K562 (cell line): Measurements from ENCODE around the gene BCKDHB. TPM values are rescaled to one million over a fixed set of nuclear protein-coding genes. Genes with fewer than 3 reads are reported as not detected.
A peak's percentile ranks its signal among the peaks of the same experiment; 100 is the strongest.

ENCODE experiments used
- ATAC-seq: fragments of 200-7000 bp; cut with Tn5 transposase; 3 replicates; pipeline ENCODE4 v1.9.1; 2020; ENCODE audit warnings: moderate library complexity
- BruUV-seq: library from RNA; stranded (reverse); fragments of 400-500 nt; replicated peaks from 2 replicates; lab custom pipeline; 2021; lab: Mats Ljungman, UMichigan
- CTCF ChIA-PET: fragments of 300-600 bp; formaldehyde crosslinking; extraction: SDS; loops from one replicate; lab custom pipeline; 2021; ENCODE audit warnings: low intra/inter-chr PET ratio; lab: Yijun Ruan, JAX
- POLR2A ChIA-PET: fragments of 300-600, 350-650 bp; sonication (Branson Sonifier 250); formaldehyde crosslinking; extraction: SDS; loops from one replicate; lab custom pipeline; 2021; ENCODE audit warnings: antibody characterized with exemption, inconsistent platforms; lab: Yijun Ruan, JAX
- DNase-seq, 4 experiments: peaks; one replicate each; pipeline versions ENCODE4 v3.0.0 to v3.0.0-alpha.2; 2011 to 2018; ENCODE audit warnings: low spot score in 3 of 4, mixed read lengths in 3 of 4; ENCODE audit errors: extremely low read depth in 1 of 4
- FAIRE-seq: peaks from 2 replicates; lab custom pipeline; 2011; peaks lifted over from hg19 to GRCh38; lab: Jason Lieb, UNC
- H2AFZ ChIP-seq: 2 replicates; pipeline ENCODE4 v1.6.0; 2011; ENCODE audit warnings: low read depth, low read length, control low read depth, inconsistent platforms
- H3K27ac ChIP-seq: fragments of 200-600 bp; 3 replicates; pipeline ENCODE4 v1.8.0; 2011; ENCODE audit warnings: low read depth, mild to moderate bottlenecking, control low read depth, inconsistent platforms, low read length, moderate library complexity, mixed read lengths; ENCODE audit errors: extremely low read depth
- H3K27me3 ChIP-seq, 2 experiments: fragments of 300-600 bp in 1 of 2; 2 replicates in 1 of 2; 3 replicates in 1 of 2; pipeline versions ENCODE4 v1.6.0 to v1.8.0; 2011; ENCODE audit warnings: inconsistent platforms in 2 of 2, low read length in 2 of 2, mild to moderate bottlenecking in 1 of 2, mixed read lengths in 1 of 2, moderate library complexity in 1 of 2; ENCODE audit not compliant: control insufficient read depth in 2 of 2, insufficient read depth in 2 of 2
- H3K36me3 ChIP-seq: fragments of 300-600 bp; 3 replicates; pipeline ENCODE4 v1.8.0; 2011; ENCODE audit warnings: mild to moderate bottlenecking, low read length, inconsistent platforms; ENCODE audit not compliant: control insufficient read depth, insufficient read depth
- H3K4me1 ChIP-seq, 2 experiments: fragments of 200-600 bp in 1 of 2; replicated peaks in 1 of 2; 2 replicates in 1 of 2; 3 replicates in 1 of 2; pipeline versions ENCODE4 v1.5.1 to v1.8.0; 2011; ENCODE audit warnings: inconsistent platforms in 2 of 2, low read length in 2 of 2, mild to moderate bottlenecking in 1 of 2, mixed read lengths in 1 of 2, moderate library complexity in 1 of 2; ENCODE audit not compliant: control insufficient read depth in 2 of 2, insufficient read depth in 2 of 2
- H3K4me2 ChIP-seq: 2 replicates; pipeline ENCODE4 v1.6.1; 2011; ENCODE audit warnings: low read length, control low read depth, inconsistent platforms, mixed read lengths; ENCODE audit not compliant: insufficient read depth
- H3K4me3 ChIP-seq: fragments of 200-600 bp; sonication (generic), shearing (Covaris generic); 2 replicates; pipeline ENCODE4 v1.5.1; 2016; ENCODE audit warnings: control low read depth, inconsistent platforms
- H3K79me2 ChIP-seq: fragments of 200-600 bp; 3 replicates; pipeline ENCODE4 v1.8.0; 2011; ENCODE audit warnings: low read length, inconsistent platforms; ENCODE audit not compliant: control insufficient read depth, insufficient read depth
- H3K9ac ChIP-seq, 2 experiments: 2 replicates each; pipeline versions ENCODE4 v1.6.0 to v1.6.1; 2011; ENCODE audit warnings: low read depth in 2 of 2, low read length in 2 of 2, control low read depth in 1 of 2, inconsistent platforms in 1 of 2, mild to moderate bottlenecking in 1 of 2, mixed read lengths in 1 of 2; ENCODE audit not compliant: insufficient read depth in 1 of 2
- H3K9me1 ChIP-seq: one replicate; pipeline ENCODE4 v1.6.0; 2011; ENCODE audit warnings: inconsistent platforms, mild to moderate bottlenecking, low read length, moderate library complexity; ENCODE audit not compliant: control insufficient read depth, insufficient read depth
- H3K9me3 ChIP-seq: replicated peaks from 2 replicates; pipeline ENCODE4 v1.5.1; 2011; ENCODE audit warnings: low read depth, low read length, inconsistent platforms; ENCODE audit not compliant: control insufficient read depth, insufficient read depth
- H4K20me1 ChIP-seq: replicated peaks from 2 replicates; pipeline ENCODE4 v1.6.1; 2011; ENCODE audit warnings: low read length, inconsistent platforms, mixed read lengths; ENCODE audit not compliant: control insufficient read depth, insufficient read depth
- ARID1B ChIP-seq: fragments of 450-650 bp; IDR thresholded peaks from 2 replicates; pipeline ENCODE4 v1.6.1; 2016; ENCODE audit warnings: antibody characterized with exemption, mild to moderate bottlenecking, inconsistent platforms
- BRD9 ChIP-seq: fragments of 450-650 bp; IDR thresholded peaks from 2 replicates; pipeline ENCODE4 v1.6.1; 2018; ENCODE audit warnings: low read depth; ENCODE audit not compliant: partially characterized antibody
- CBFB ChIP-seq: sonication (generic); formaldehyde crosslinking; IDR thresholded peaks from 2 replicates; pipeline ENCODE4 v1.4.0; 2020; ENCODE audit warnings: mild to moderate bottlenecking, missing genetic modification reagents
- CGGBP1 ChIP-seq: fragments of 250-450 bp; sonication (Bioruptor Pico); IDR thresholded peaks from 2 replicates; pipeline ENCODE4 v1.9.0; 2021; ENCODE audit warnings: mild to moderate bottlenecking
- CTBP1 ChIP-seq: fragments of 450-650 bp; IDR thresholded peaks from 2 replicates; pipeline ENCODE4 v1.6.1; 2016; ENCODE audit warnings: borderline replicate concordance
- ERF ChIP-seq: fragments of 450-650 bp; formaldehyde crosslinking; IDR thresholded peaks from 2 replicates; pipeline ENCODE4 v1.4.0; 2020; ENCODE audit warnings: mild to moderate bottlenecking, mixed read lengths
- IFI16 ChIP-seq: fragments of 250-450 bp; sonication (Bioruptor Pico); IDR thresholded peaks from 2 replicates; pipeline ENCODE4 v2.1.2; 2022; ENCODE audit warnings: mild to moderate bottlenecking, inconsistent platforms
- KLF6 ChIP-seq: fragments of 250-450 bp; sonication (Bioruptor Pico); IDR thresholded peaks from 2 replicates; pipeline ENCODE4 v1.4.0; 2020; ENCODE audit warnings: mild to moderate bottlenecking, moderate library complexity, borderline replicate concordance
- LARP7 ChIP-seq: fragments of 450-650 bp; IDR thresholded peaks from 2 replicates; pipeline ENCODE4 v1.6.1; 2016
- MAFG ChIP-seq: fragments of 450-650 bp; conservative IDR thresholded peaks from 2 replicates; pipeline ENCODE4 v1.6.1; 2016; ENCODE audit warnings: missing genetic modification characterization, missing compliant biosample characterization
- MAZ ChIP-seq, 2 experiments: fragments of 450-650 bp in 1 of 2; sonication (generic) in 1 of 2; formaldehyde crosslinking; IDR thresholded peaks in 1 of 2; conservative IDR thresholded peaks in 1 of 2; 2 replicates each; pipeline versions ENCODE4 v1.4.0 to v1.5.0; 2020; ENCODE audit warnings: mild to moderate bottlenecking in 1 of 2, missing genetic modification reagents in 1 of 2
- NCOA2 ChIP-seq, 2 experiments: fragments of 450-650 bp; IDR thresholded peaks; 2 replicates each; pipeline ENCODE4 v1.6.1; 2018; ENCODE audit warnings: mild to moderate bottlenecking in 2 of 2, moderate library complexity in 1 of 2; ENCODE audit not compliant: partially characterized antibody in 2 of 2
- NCOA4 ChIP-seq: fragments of 450-650 bp; IDR thresholded peaks from 2 replicates; pipeline ENCODE4 v1.6.1; 2018; ENCODE audit warnings: mild to moderate bottlenecking; ENCODE audit not compliant: partially characterized antibody
- NFRKB ChIP-seq: fragments of 450-650 bp; IDR thresholded peaks from 2 replicates; pipeline ENCODE4 v1.6.1; 2016; ENCODE audit warnings: low read depth
- PHTF2 ChIP-seq: fragments of 250-450 bp; sonication (Bioruptor Pico); IDR thresholded peaks from 2 replicates; pipeline ENCODE4 v1.5.0; 2021; ENCODE audit warnings: mild to moderate bottlenecking
- SUPT5H ChIP-seq: fragments of 450-650 bp; IDR thresholded peaks from 2 replicates; pipeline ENCODE4 v1.6.1; 2016
- ZBTB7A ChIP-seq: IDR thresholded peaks from 2 replicates; pipeline ENCODE4 v1.6.1; 2011; ENCODE audit warnings: low read depth, mild to moderate bottlenecking, low read length, moderate library complexity, borderline replicate concordance; ENCODE audit not compliant: control insufficient read depth
- ZFP30 ChIP-seq: fragments of 250-450 bp; sonication (Bioruptor Pico); IDR thresholded peaks from 2 replicates; pipeline ENCODE4 v1.8.0; 2022; ENCODE audit warnings: moderate library complexity, mild to moderate bottlenecking, inconsistent platforms, borderline replicate concordance
- WGBS: fragments of 100-300 bp; shearing (Covaris generic); methylation state at CpG from one replicate; pipeline ENCODE4 v1.1.6; 2016; ENCODE audit warnings: low coverage, mixed read lengths; ENCODE audit not compliant: insufficient coverage; ENCODE audit errors: missing lambda C conversion rate; 5-methylcytosine and 5-hydroxymethylcytosine counted together
- in situ Hi-C: fragments of 300-500 bp; cut with MboI; formaldehyde crosslinking; loops from 4 replicates; pipeline ENCODE4 v1.15.0; 2018; ENCODE audit warnings: inconsistent platforms, mixed read lengths
- intact Hi-C: fragments of 100-400 bp; cut with micrococcal nuclease; formaldehyde crosslinking; loops from 2 replicates; pipeline ENCODE4 v1.14.2; 2022
- polyA plus RNA-seq, 8 experiments: library from polyadenylated mRNA; depleted of rRNA in 4 of 8; stranded (reverse) in 5 of 8; unstranded in 3 of 8; fragments of >200 nt; fragmentation: Nextera tagmentation in 2 of 8; fragmentation: Illumina TruSeq in 1 of 8; extraction: Ambion mirVana in 2 of 8; extraction: Trizol in 1 of 8; gene quantifications; 2 replicates each; pipeline versions ENCODE4 v1.2.1 to v1.2.3, GENCODE V29; 2011 to 2014; ENCODE audit warnings: inconsistent platforms in 1 of 8, missing spikeins in 1 of 8
- total RNA-seq, 7 experiments: library from RNA; depleted of rRNA in 6 of 7; stranded (reverse); fragments of >200 nt in 6 of 7; fragmentation: Illumina TruSeq in 2 of 7; extraction: Trizol in 2 of 7; gene quantifications; 2 replicates each; pipeline versions ENCODE4 v1.2.1 to v1.2.3, GENCODE V29; 2011 to 2021; ENCODE audit warnings: low replicate concordance in 1 of 7

BCKDHB gene
- total and polyA plus RNA-seq, 9 of the 15 experiments (the other 6 are each of a cell fraction or from before 2014, with no cell fraction given), result 4.1 to 23.7 (median 7.5) TPM

DNA sequence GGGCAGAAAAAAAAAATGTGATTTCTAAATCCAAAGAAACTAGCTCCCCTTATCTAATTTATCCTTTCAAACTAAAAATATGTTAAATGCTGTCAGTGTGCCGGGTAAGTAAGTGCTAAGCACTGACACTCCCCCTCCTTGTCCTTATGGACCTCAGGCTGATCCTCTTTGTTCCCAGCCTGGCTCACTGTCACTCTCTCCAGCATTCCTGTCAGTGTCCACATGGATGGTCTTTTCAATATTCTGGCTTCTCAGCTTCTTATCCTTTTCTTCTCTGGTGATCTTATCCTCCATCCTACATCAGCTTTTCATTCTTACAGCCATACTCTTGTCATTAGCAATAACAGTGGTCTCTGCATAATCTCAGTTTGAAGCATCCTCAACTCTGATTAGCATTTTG is 55.0 kb downstream of the BCKDHB start:
- DNase-seq (no peak), ATAC-seq (no peak)
- intact Hi-C loops (no loop called here), in situ Hi-C loops (no loop called here)
- BruUV-seq, result no TSS peak
- Histone ChIP-seq H3K27ac (no peak overlapping the region), H2AFZ (no peak overlapping the region), H3K4me3 (no peak overlapping the region), H3K79me2 (no peaks in the 10 kb centered on the region), H3K9me3 (no peaks in the 10 kb centered on the region), H3K36me3 (no peaks in the 10 kb centered on the region), H3K9ac (no peak overlapping the region), H3K4me2 (no peak overlapping the region)
- CTCF ChIA-PET, result no interaction called here
- no peak for TF ChIP-seq NFRKB
- no peak for TF ChIP-seq ZBTB7A
- no peak for TF ChIP-seq MAFG
- TF ChIP-seq, all 486 proteins: peak for 0
- Histone ChIP-seq H3K4me1 (no peaks in the 10 kb centered on the region), H3K9me1 (no peaks in the 10 kb centered on the region), H3K27me3 (no peaks in the 10 kb centered on the region), H4K20me1 (no peaks in the 10 kb centered on the region)
- no peak for FAIRE-seq
- POLR2A ChIA-PET, result interaction anchor here (0.7 to 1.2 kb wide), 3 partner anchors 10 to 53 kb away, joined by 3 to 4 read pairs (median 3); no protein-coding TSS in a partner anchor
- WGBS, result 22% methylated on average over 1 of the region's 1 CpG

DNA sequence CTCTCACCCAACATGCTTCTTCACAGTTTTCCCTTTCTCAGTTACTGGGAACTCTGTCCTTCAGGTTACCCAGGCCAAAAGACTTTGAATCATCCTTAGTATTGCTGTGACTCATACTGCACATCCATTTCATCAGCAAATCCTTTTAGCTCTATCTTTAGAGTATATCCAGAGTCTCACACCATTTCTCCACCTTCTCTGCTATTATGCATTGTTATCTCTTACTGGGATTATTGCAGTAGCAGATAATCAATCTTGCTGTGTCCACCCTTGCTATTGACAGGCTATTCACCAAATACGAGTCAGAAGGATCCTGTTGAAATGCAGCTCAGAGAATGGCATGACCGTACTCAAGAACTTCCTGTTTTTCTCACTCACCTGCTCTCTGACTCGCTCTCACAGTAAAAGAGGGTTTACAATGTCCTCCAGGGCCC is 57.3 kb downstream of the BCKDHB start:
- ChIA-PET POLR2A (no interaction called here), CTCF (interaction anchor here (0.6 kb wide), 1 partner anchor 277 kb away, joined by 3 read pairs; no protein-coding TSS in a partner anchor)
- H3K27ac ChIP-seq, result no peak overlapping the region
- DNase-seq, result peak in 1 of 4 experiments; percentile 12
- peak overlapping the region; percentile 20; the same call in 1 of the 2 replicates for H3K4me2 ChIP-seq
- H4K20me1 ChIP-seq, result no peaks in the 10 kb centered on the region
- intact Hi-C loops (no loop called here), in situ Hi-C loops (no loop called here)
- H3K79me2 ChIP-seq, result no peaks in the 10 kb centered on the region
- H3K9ac ChIP-seq, result no peak overlapping the region
- H3K4me3 ChIP-seq, result no peak overlapping the region
- no peaks in the 10 kb centered on the region for H3K4me1 ChIP-seq
- 9% methylated on average over 3 of the region's 3 CpGs for WGBS
- no peaks in the 10 kb centered on the region for H3K27me3 ChIP-seq
- H2AFZ ChIP-seq, result no peak overlapping the region
- no peak for FAIRE-seq
- no peaks in the 10 kb centered on the region for H3K9me1 ChIP-seq
- ATAC-seq, result peak; percentile 64
- no peaks in the 10 kb centered on the region for H3K9me3 ChIP-seq
- no peaks in the 10 kb centered on the region for H3K36me3 ChIP-seq
- BruUV-seq, result no TSS peak
- TF ChIP-seq PHTF2 (CRISPR knock-in tag), result no peak
- no peak for TF ChIP-seq IFI16 (CRISPR knock-in tag)
- no peak for TF ChIP-seq NCOA2 (IDR thresholded peaks at IDR 0.05; ENCODE audit: partially characterized antibody in 2 of 2)
- TF ChIP-seq BRD9, result no peak
- TF ChIP-seq ZFP30 (CRISPR knock-in tag), result no peak
- no peak for TF ChIP-seq NCOA4
- TF ChIP-seq MAZ (CRISPR knock-in tag; conservative IDR thresholded peaks at IDR 0.05 in 1 of 2, IDR thresholded peaks at IDR 0.05 in 1 of 2), result no peak
- no peak for TF ChIP-seq CBFB
- TF ChIP-seq ERF, result no peak
- peak; percentile 37; the same call in 1 of the 2 replicates for TF ChIP-seq CTBP1
- no peak for TF ChIP-seq CGGBP1 (CRISPR knock-in tag)
- no peak for TF ChIP-seq ARID1B
- no peak for TF ChIP-seq LARP7
- TF ChIP-seq SUPT5H, result no peak
- TF ChIP-seq KLF6 (CRISPR knock-in tag), result no peak
